Activated T-helper 9 cell treated with anti-CD3 and anti-CD28 coated beads, Interleukin-2, amount 50 U/mL, for 16 hours (primary cell): ENCODE data around the gene GMEB2.
A peak's percentile ranks its signal among the peaks of the same experiment; 100 is the strongest.
"Not testable (repeated sequence)": the region's sequence is repeated elsewhere in the genome, so short reads cannot be mapped to it uniquely, and the experiment has no call there.

ENCODE experiments used
- DNase-seq: peaks from one replicate; pipeline ENCODE4 v3.0.0-alpha.2; 2020; ENCODE audit warnings: low read depth

The GMEB2 gene

GRCh38 chr20:63587776-63588591, 38.9 kb downstream of the GMEB2 start:
- DNase-seq: no peak

DNA sequence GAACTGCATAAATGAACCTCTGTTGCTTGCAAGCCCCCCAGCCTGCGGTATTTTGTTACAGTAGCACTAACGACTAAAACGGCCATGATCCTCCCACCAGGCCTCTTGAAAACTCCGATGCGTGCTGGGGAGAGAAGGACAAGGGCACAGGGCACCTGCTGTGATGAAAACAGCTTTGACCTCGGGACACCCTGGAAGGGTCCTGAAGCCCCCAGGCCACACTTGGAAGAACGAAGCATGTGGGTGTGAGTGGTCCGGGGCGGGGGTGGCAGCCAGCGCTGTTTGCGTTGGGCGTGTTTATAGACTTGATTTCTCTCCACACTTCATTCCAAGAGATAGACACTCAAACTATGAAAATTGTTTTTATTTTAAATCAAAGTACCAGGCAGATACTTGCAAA, 39.6 kb downstream of the GMEB2 start:
- no peak for DNase-seq

GRCh38 chr20:63586797-63587196, 40.1 kb downstream of the GMEB2 start:
- no peak for DNase-seq

DNA sequence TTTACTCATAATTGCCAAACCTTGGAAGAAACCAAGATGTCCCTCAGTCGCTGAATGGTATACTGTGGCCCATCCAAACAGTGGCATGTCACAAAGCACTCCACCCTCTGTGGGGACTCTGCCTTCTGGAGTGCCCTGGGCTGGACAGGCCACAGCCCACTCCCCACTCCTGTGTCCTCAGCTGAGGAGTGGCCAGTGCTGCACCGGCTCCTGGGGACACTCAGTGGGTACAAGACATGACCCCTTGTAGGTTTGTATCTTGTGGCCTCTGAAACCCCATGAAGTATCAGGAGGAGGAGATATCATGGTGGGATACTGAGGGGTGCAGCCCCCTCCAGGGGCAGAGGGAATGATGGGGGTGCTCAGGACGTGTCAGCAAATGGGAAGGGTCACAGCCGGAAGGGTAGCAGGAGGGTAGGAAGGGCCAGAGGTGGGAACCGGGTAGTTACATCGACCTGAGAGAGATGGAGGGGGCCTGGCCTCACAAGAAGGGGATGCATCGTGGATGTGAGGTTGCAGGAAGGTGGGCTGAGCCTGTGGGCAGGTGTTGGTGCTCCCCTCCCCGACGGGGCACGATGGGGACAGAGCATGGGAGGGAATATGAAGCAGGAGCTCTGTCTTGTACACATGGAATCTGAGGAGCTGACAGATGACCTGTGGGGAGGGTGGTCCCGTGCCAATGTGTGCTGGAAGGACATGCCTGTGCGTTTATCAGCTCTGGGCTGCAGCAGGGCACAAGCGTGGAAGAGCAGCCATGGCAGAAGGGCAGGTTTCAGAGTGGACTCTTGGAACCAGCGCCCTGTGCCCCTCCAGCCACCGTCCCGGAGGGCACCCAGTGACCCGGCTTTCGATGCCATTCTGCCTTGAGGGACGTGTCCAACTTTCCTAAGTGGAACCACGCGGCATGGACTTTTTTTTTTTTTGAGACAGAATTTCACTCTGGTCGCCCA, 41.0 kb downstream of the GMEB2 start:
- DNase-seq: no peak

GRCh38 chr20:63582382-63583063, 44.4 kb downstream of the GMEB2 start:
- DNase-seq: no peak

- DNase-seq: peak; percentile 51
These were observed 46.0 kb downstream of the GMEB2 start for GRCh38 chr20:63580796-63581461.

DNA sequence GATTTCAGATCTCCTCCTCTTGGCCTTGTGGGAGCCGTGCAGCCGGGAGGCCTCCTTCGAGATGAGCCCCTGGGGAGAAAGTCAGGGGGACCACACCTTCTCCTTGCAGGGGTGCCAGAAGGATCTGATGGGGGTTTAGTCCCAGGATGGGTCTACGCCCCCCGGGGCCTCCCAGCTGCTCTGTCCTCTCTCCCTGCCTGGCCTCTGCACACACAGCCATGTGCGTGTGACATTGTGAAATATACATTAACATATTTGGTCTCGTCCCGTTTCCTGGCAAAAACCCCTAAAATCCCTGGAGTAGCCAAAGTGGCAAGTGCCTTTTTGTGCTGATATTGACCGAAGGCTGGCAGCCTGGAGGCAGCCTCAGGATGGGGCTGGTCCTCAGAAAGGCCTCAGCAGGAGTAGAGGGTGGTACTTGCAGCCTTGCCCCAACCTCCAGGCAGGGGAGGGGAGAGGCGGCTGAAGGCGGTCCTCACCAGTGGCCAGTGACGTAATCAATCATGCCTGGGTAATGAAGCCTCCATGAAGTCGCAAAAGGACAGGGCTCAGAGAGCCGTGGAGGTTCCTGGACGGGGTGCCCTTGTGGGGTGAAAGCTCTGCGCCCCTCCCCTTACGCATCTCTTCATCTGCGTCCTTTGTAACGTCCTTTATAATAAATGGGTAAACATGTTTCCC, 47.7 kb downstream of the GMEB2 start:
- no peak for DNase-seq

- DNase-seq: no peak
These were observed 48.5 kb downstream of the GMEB2 start for GRCh38 chr20:63578224-63579016.

GRCh38 chr20:63577317-63577894, 49.5 kb downstream of the GMEB2 start:
- DNase-seq: no peak

DNA sequence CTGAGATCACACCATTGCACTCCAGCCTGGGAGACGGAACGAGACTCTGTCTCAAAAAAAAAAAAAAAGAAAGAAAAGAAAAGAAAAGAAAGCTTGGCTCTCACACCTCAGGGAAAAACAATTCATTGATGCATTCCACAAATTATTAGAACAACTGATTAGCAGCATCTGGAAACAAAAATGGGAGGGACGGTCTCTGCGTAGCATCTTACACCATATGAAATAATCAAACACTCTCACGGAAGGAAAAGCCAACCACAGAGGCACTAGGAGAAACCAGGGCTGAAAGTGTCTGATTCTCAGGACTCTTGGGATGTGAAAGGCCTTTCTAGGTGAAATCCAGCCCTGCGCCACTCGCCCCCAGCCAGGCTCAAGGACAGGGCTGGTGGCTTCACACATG, 50.6 kb downstream of the GMEB2 start:
- no peak for DNase-seq

DNA sequence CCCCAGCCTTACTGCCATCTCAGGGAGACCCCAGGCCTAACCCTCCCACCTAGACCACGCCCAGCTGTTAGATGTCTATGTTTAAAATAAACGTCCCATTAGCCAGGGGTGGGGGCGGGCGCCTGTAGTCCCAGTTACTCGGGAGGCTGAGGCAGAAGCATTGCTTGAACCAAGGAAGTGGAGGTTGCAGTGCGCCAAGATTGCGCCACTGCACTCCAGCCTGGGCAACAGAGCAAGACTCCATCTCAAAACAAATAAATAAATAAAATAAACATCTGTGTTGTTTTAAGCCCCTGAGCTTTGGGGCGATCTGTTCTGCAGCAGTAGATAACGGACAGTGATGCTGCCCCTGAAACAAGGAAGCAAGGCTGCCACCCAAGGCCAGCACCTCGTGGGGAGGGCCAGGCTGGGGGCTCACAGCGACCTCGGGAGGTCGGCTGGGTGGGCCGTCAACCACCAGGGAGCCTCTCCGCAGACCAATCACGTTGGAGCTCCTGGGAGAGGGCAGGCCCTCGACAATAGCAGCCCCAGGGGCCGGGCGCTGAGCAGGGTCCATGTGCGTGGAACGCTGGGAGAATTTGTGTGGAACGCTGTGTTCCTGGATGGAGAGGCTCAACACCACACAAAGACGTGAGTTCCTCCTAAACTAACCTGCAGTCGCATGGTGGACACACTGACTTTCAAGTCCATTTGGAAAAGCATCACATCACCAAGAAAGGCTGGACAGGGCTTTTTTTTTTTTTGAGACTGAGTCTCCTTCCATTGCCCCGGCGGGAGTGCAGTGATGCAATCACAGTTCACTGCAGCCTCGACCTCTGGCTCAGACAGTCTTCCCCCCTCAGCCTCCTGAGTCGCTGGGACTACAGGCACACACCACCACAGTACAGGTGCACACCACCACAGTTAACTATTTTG, 51.8 kb downstream of the GMEB2 start:
- no peak for DNase-seq

GRCh38 chr20:63574156-63574828, 52.6 kb downstream of the GMEB2 start, which contains the start of gene HELZ2:
TSS of gene HELZ2 (minus strand) at chr20:63574239. CDS start at chr20:63572385, 1,854 bp downstream.
- DNase-seq: peak; percentile 36

DNA sequence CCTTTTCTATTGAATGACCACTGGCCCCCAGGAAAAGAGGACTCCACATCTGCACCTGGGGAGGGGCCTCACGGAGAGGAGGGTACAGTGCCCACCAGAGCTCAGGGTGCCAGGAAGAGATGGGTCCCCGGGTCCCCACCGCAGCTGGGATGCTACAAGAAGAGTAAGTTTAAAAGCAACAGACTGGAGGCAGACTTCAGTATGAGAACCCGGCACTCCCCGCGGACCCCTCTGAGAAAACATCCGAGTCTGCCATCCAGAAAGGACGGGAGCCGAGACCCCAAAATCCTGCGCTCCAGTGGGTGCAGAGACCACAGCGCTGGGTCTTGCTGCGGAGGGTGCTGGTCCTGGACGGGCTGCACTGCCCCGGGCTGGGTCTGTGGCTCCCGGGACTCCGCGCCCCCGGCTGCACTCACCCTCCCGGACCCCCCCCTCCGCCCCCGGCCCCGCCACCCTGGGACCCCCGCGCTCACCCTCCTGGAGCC, 53.2 kb downstream of the GMEB2 start:
- DNase-seq: no peak

DNA sequence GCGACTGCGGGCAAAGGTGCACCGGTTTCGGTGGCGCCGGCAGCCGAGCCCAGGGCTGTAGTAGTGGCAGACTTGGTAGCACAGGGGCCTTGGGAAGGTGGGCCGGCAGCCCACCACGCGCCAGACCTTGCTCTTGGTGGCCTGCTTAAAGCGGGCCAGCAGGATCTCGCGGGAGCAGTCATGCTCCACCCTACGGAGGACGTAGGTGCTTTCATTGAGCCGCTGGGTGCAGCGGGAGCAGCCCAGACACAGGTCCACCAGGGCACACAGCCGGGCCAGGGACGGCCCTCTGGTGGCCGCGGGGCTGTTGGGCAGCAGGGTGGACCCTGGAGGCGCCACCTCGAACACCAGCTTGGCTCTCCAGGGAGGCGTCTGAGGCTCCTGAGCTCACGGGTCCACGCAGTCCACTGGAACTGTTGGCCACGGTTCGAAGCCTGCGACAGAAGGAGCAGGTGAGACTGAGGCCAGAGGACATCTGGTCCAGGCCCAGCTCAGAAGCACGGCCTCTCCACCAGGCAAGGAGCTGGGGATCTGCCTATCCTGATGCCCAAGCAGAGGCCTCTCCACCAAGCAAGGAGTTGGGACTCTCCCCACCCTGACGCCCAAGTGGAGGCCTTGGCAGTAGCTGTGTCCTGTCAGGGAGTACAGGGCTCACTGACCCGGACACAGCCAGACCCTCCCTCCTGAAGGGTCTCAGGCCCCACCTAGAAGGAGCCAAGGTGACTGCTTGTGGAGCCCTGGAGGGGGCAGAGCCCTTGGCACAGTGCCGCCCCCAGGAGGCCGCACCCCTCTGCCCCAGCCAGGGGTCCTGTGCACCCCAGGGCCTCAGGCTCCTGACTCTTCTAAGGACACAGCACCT, 53.9 kb downstream of the GMEB2 start:
- no peak for DNase-seq

DNA sequence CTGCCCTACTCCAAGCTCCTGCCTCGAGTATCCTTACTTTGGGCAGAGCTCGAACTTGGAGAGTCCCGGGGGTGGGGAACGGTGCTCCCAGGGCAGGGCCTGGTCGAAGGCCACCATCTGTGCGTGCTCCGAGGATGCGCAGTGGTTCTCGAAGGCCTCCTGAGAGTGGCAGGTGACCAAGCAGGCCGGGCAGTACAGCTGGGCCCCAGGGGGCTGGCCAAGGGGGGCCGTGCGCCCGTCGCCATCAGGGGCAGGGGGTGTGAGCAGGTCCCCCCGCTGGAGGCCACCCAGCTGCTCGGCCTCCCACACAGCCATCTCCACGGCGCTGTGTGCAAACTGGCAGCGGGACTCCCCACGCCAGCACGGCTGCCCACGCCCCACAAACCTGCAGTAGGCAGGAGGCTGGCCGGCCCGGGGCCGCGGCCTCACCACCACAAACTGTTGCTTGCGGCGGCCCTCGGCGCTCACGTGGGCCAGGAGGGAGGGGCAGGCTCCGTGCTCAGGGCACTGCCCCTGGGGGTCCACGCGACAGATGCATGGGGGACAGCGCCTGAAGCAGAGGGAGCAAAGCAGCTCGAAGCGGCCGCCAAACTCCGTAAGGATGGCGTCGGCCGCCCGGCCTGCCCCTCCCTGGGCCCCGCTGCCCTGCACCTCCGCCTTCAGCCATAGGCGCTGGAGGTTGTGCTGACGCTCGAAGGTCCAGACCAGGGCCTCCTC, 54.7 kb downstream of the GMEB2 start:
- no peak for DNase-seq

GRCh38 chr20:63571087-63571478, 55.8 kb downstream of the GMEB2 start:
- not testable (repeated sequence) for DNase-seq
